Activated naive CD8-positive, alpha-beta T cell treated with anti-CD3 and anti-CD28 coated beads, Interleukin-2, amount 10 ng/mL, durations not matched to agents 7 days and 5 days (primary cell): Measurements from ENCODE around the gene BLVRB. TPM values are rescaled to one million over a fixed set of nuclear protein-coding genes. Genes with fewer than 3 reads are reported as not detected.
"Not testable (repeated sequence)": the region's sequence is repeated elsewhere in the genome, so short reads cannot be mapped to it uniquely, and the experiment has no call there.

Source experiments
- ATAC-seq: fragments of 150-1000 bp; cut with Tn5 transposase; one replicate; pipeline ENCODE4 v1.10.0; 2021; ENCODE audit warnings: low read depth, moderate library complexity
- POLR2A ChIA-PET: fragments of 350-600 bp; sonication (Branson Sonifier 250); formaldehyde crosslinking; loops from one replicate; lab custom pipeline; 2021; ENCODE audit warnings: antibody characterized with exemption; lab: Charles Lee
- DNase-seq: peaks from one replicate; pipeline ENCODE4 v3.0.0; 2021
- H3K27ac Mint-ChIP-seq: one replicate; pipeline ENCODE4 v1.8.0; 2022; ENCODE audit warnings: mild to moderate bottlenecking, mixed read lengths
- H3K27me3 Mint-ChIP-seq: one replicate; pipeline ENCODE4 v1.8.0; 2022; ENCODE audit warnings: mild to moderate bottlenecking, moderate library complexity, mixed read lengths
- H3K36me3 Mint-ChIP-seq: one replicate; pipeline ENCODE4 v1.8.0; 2021; ENCODE audit warnings: mild to moderate bottlenecking, mixed read lengths
- H3K4me1 Mint-ChIP-seq: one replicate; pipeline ENCODE4 v1.8.0; 2021; ENCODE audit warnings: mixed read lengths
- H3K4me3 Mint-ChIP-seq: one replicate; pipeline ENCODE4 v1.8.0; 2022; ENCODE audit warnings: mild to moderate bottlenecking, moderate library complexity, mixed read lengths
- H3K9me3 Mint-ChIP-seq: one replicate; pipeline ENCODE4 v1.8.0; 2021; ENCODE audit warnings: mixed read lengths
- total RNA-seq, 2 experiments: library from RNA; stranded (reverse); gene quantifications; one replicate each; pipeline ENCODE4 v1.2.3, GENCODE V29; 2021

Gene BLVRB
- total RNA-seq, 2 experiments from 2014 or later: 20.4 to 21.5 TPM

- Mint-ChIP-seq H3K4me1 (peaks cover 18% of the 10 kb centered on the region), H3K4me3 (no peak overlapping the region), H3K9me3 (no peaks in the 10 kb centered on the region), H3K27me3 (no peaks in the 10 kb centered on the region), H3K27ac (no peak overlapping the region), H3K36me3 (peaks cover 9% of the 10 kb centered on the region)
- POLR2A ChIA-PET: interaction anchor here (1.1 to 1.4 kb wide), 3 partner anchors 10 to 17 kb away, joined by 3 read pairs; no protein-coding TSS in a partner anchor
- ATAC-seq (no peak), DNase-seq (no peak)
Measured at GRCh38 chr19:40438284-40438683, 27.3 kb downstream of the BLVRB start.

- H3K36me3 Mint-ChIP-seq: no peaks in the 10 kb centered on the region
Measured at GRCh38 chr19:40433391-40434216, 31.9 kb downstream of the BLVRB start.

GRCh38 chr19:40432760-40433159 lies 32.8 kb downstream of the BLVRB start:
- H3K36me3 Mint-ChIP-seq, ATAC-seq, H3K27me3 Mint-ChIP-seq, H3K4me1 Mint-ChIP-seq, DNase-seq, H3K9me3 Mint-ChIP-seq: not testable (repeated sequence)
- peak overlapping the region; percentile 98 for H3K27ac Mint-ChIP-seq
- POLR2A ChIA-PET: interaction anchor here (1.0 to 2.9 kb wide), 3 partner anchors 10 to 33 kb away, joined by 4 to 19 read pairs (median 9); partner anchors contain the start of genes BLVRB and SERTAD3
- H3K4me3 Mint-ChIP-seq: peak overlapping the region; percentile 98

More at GRCh38 chr19:40433391-40434216, 31.9 kb downstream of the BLVRB start:
- Mint-ChIP-seq H3K27me3 (no peaks in the 10 kb centered on the region), H3K9me3 (no peaks in the 10 kb centered on the region), H3K4me1 (peaks cover 10% of the 10 kb centered on the region), H3K27ac (peak overlapping the region; percentile 98), H3K4me3 (peak overlapping the region; percentile 98)
- ATAC-seq (peak; percentile 93), DNase-seq (peak; percentile 73)
- POLR2A ChIA-PET: interaction anchor here (1.5 to 2.9 kb wide), 3 partner anchors 8 to 13 kb away, joined by 5 to 19 read pairs (median 9); partner anchors contain the start of genes SERTAD1 and SERTAD3

GRCh38 chr19:40431698-40432097 lies 33.8 kb downstream of the BLVRB start:
- Mint-ChIP-seq H3K36me3 (no peaks in the 10 kb centered on the region), H3K9me3 (no peaks in the 10 kb centered on the region), H3K27ac (no peak overlapping the region), H3K27me3 (no peaks in the 10 kb centered on the region), H3K4me1 (peaks cover 11% of the 10 kb centered on the region), H3K4me3 (no peak overlapping the region)
- POLR2A ChIA-PET: interaction anchor here (1.0 to 1.4 kb wide), 2 partner anchors 11 to 34 kb away, joined by 4 to 6 read pairs; partner anchors contain the start of gene BLVRB
- ATAC-seq (no peak), DNase-seq (no peak)

GRCh38 chr19:40430242-40430641 lies 35.3 kb downstream of the BLVRB start:
- H3K36me3 Mint-ChIP-seq, H3K27ac Mint-ChIP-seq, H3K4me3 Mint-ChIP-seq, H3K27me3 Mint-ChIP-seq, ATAC-seq, DNase-seq, H3K9me3 Mint-ChIP-seq: not testable (repeated sequence)
- peaks cover 16% of the 10 kb centered on the region for H3K4me1 Mint-ChIP-seq
- POLR2A ChIA-PET: interaction anchor here (0.7 to 1.4 kb wide), 3 partner anchors 10 to 27 kb away, joined by 3 to 6 read pairs (median 3); no protein-coding TSS in a partner anchor

GRCh38 chr19:40428197-40428596 lies 37.3 kb downstream of the BLVRB start:
- not testable (repeated sequence) for H3K27me3 Mint-ChIP-seq, H3K27ac Mint-ChIP-seq, DNase-seq, H3K36me3 Mint-ChIP-seq, H3K9me3 Mint-ChIP-seq, ATAC-seq, H3K4me3 Mint-ChIP-seq
- H3K4me1 Mint-ChIP-seq: peaks cover 14% of the 10 kb centered on the region
- POLR2A ChIA-PET: interaction anchor here (0.7 to 0.9 kb wide), 3 partner anchors 10 to 274 kb away, joined by 3 read pairs; no protein-coding TSS in a partner anchor

- DNase-seq (peak; percentile 100), ATAC-seq (peak; percentile 91)
- Mint-ChIP-seq H3K27me3 (no peaks in the 10 kb centered on the region), H3K4me1 (peaks cover 20% of the 10 kb centered on the region), H3K27ac (peak within 1 kb of the TSS; percentile 92), H3K4me3 (peak within 1 kb of the TSS; percentile 88), H3K36me3 (peaks cover 1% of the 10 kb centered on the region), H3K9me3 (no peaks in the 10 kb centered on the region)
- POLR2A ChIA-PET: interaction anchor here (0.5 to 2.1 kb wide), 14 partner anchors 9 to 184 kb away, joined by 3 to 22 read pairs (median 4); partner anchors contain the start of genes AKT2, C19orf47, PLD3 and SERTAD3
Measured at GRCh38 chr19:40425450-40426287, 39.9 kb downstream of the BLVRB start, which contains the start of gene SERTAD1. TSS of gene SERTAD1 (minus strand) at chr19:40425992. CDS start at chr19:40423546, 2,446 bp downstream.

GRCh38 chr19:40424637-40425449 lies 40.7 kb downstream of the BLVRB start:
- peak; percentile 48 for DNase-seq
- POLR2A ChIA-PET: interaction anchor here (0.7 to 1.4 kb wide), 4 partner anchors 11 to 21 kb away, joined by 3 to 5 read pairs (median 3); partner anchors contain the start of gene PRX

GRCh38 chr19:40423938-40424337 lies 41.6 kb downstream of the BLVRB start:
- DNase-seq (no peak), ATAC-seq (no peak)
- peak overlapping the region; percentile 41 for H3K4me3 Mint-ChIP-seq
- H3K27ac Mint-ChIP-seq: peak overlapping the region; percentile 50
- POLR2A ChIA-PET: interaction anchor here (0.6 to 1.4 kb wide), 4 partner anchors 10 to 108 kb away, joined by 3 to 5 read pairs (median 3); partner anchors contain the start of gene PRX
- H3K9me3 Mint-ChIP-seq: no peaks in the 10 kb centered on the region
- no peaks in the 10 kb centered on the region for H3K27me3 Mint-ChIP-seq
- H3K4me1 Mint-ChIP-seq: peaks cover 24% of the 10 kb centered on the region
- H3K36me3 Mint-ChIP-seq: peaks cover 1% of the 10 kb centered on the region

More at GRCh38 chr19:40424637-40425449, 40.7 kb downstream of the BLVRB start:
- Mint-ChIP-seq H3K4me3 (peak overlapping the region; percentile 88), H3K27ac (peak overlapping the region; percentile 92), H3K9me3 (no peaks in the 10 kb centered on the region), H3K27me3 (no peaks in the 10 kb centered on the region), H3K4me1 (peaks cover 23% of the 10 kb centered on the region), H3K36me3 (peaks cover 1% of the 10 kb centered on the region)
- ATAC-seq: no peak

GRCh38 chr19:40422748-40423566 lies 42.6 kb downstream of the BLVRB start:
- Mint-ChIP-seq H3K36me3 (peaks cover 1% of the 10 kb centered on the region), H3K9me3 (no peaks in the 10 kb centered on the region), H3K4me1 (peaks cover 24% of the 10 kb centered on the region), H3K27ac (peak overlapping the region; percentile 92), H3K27me3 (peaks cover 2% of the 10 kb centered on the region), H3K4me3 (peak overlapping the region; percentile 30)
- DNase-seq: no peak
- POLR2A ChIA-PET: interaction anchor here (0.6 kb wide), 1 partner anchor 22 kb away, joined by 3 read pairs; no protein-coding TSS in a partner anchor
- ATAC-seq: no peak
